Nephron (organoid): ENCODE data around the gene TFAP2B.

ENCODE experiments used
- H3K27ac Mint-ChIP-seq, 3 experiments: 2 replicates each; pipeline ENCODE4 v1.8.0; 2020; ENCODE audit warnings: mixed read lengths in 3 of 3, mild to moderate bottlenecking in 2 of 3, moderate library complexity in 1 of 3
- H3K27me3 Mint-ChIP-seq: 2 replicates; pipeline ENCODE4 v1.8.0; 2021; ENCODE audit warnings: low read depth, mild to moderate bottlenecking, moderate library complexity, mixed read lengths
- H3K36me3 Mint-ChIP-seq: 2 replicates; pipeline ENCODE4 v1.8.0; 2020; ENCODE audit warnings: low read depth, mixed read lengths
- H3K4me1 Mint-ChIP-seq: 2 replicates; pipeline ENCODE4 v1.8.0; 2020; ENCODE audit warnings: mixed read lengths
- H3K4me3 Mint-ChIP-seq, 3 experiments: 2 replicates each; pipeline ENCODE4 v1.8.0; 2020; ENCODE audit warnings: mild to moderate bottlenecking in 3 of 3, mixed read lengths in 3 of 3, moderate library complexity in 2 of 3
- H3K9me3 Mint-ChIP-seq: 2 replicates; pipeline ENCODE4 v1.8.0; 2020; ENCODE audit warnings: mixed read lengths
- TF ChIP-seq, protein P1 (sequence below), 3 experiments: fragments of 200-600 bp; sonication (generic); IDR thresholded peaks; one replicate each; pipeline ENCODE4 v1.5.0; 2021; ENCODE audit warnings: antibody characterized with exemption in 3 of 3; ENCODE audit not compliant: unreplicated experiment in 3 of 3

Gene TFAP2B

DNA sequence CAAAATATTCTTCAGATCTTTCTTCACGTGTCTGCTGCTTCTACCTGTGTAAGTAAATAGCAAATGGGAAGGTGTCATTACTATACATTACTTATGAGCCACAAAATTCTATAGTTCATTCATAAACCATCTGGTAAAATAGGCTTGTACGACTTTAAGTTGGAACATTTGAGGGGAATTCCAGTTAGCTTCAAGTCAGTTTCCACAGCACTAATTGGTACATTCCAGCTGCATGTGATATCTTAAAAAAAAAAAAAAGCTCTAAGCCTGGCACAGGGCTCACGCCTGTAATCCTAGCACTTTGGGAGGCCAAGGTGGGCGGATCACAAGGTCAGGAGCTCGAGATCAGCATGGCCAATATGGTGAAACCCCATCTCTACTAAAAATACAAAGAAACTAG is 23.1 kb upstream of the TFAP2B start:
- no peaks in the 10 kb centered on the region for H3K4me1 Mint-ChIP-seq
- TF ChIP-seq, protein P1, sequence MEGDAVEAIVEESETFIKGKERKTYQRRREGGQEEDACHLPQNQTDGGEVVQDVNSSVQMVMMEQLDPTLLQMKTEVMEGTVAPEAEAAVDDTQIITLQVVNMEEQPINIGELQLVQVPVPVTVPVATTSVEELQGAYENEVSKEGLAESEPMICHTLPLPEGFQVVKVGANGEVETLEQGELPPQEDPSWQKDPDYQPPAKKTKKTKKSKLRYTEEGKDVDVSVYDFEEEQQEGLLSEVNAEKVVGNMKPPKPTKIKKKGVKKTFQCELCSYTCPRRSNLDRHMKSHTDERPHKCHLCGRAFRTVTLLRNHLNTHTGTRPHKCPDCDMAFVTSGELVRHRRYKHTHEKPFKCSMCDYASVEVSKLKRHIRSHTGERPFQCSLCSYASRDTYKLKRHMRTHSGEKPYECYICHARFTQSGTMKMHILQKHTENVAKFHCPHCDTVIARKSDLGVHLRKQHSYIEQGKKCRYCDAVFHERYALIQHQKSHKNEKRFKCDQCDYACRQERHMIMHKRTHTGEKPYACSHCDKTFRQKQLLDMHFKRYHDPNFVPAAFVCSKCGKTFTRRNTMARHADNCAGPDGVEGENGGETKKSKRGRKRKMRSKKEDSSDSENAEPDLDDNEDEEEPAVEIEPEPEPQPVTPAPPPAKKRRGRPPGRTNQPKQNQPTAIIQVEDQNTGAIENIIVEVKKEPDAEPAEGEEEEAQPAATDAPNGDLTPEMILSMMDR (IDR thresholded peaks at IDR 0.05; ENCODE audit: unreplicated experiment in 3 of 3), result no peak
- H3K27me3 Mint-ChIP-seq, result peaks cover 18% of the 10 kb centered on the region
- H3K4me3 Mint-ChIP-seq, result no peak overlapping the region
- no peaks in the 10 kb centered on the region for H3K9me3 Mint-ChIP-seq
- H3K27ac Mint-ChIP-seq, result no peak overlapping the region
- no peaks in the 10 kb centered on the region for H3K36me3 Mint-ChIP-seq

- no peak overlapping the region for H3K27ac Mint-ChIP-seq
- H3K4me3 Mint-ChIP-seq, result no peak overlapping the region
- H3K9me3 Mint-ChIP-seq, result no peaks in the 10 kb centered on the region
- no peaks in the 10 kb centered on the region for H3K36me3 Mint-ChIP-seq
- H3K4me1 Mint-ChIP-seq, result no peaks in the 10 kb centered on the region
- TF ChIP-seq, protein P1 (IDR thresholded peaks at IDR 0.05; ENCODE audit: unreplicated experiment in 3 of 3), result no peak
- H3K27me3 Mint-ChIP-seq, result peaks cover 19% of the 10 kb centered on the region
These were observed 14.4 kb upstream of the TFAP2B start for GRCh38 chr6:50804283-50804682.

DNA sequence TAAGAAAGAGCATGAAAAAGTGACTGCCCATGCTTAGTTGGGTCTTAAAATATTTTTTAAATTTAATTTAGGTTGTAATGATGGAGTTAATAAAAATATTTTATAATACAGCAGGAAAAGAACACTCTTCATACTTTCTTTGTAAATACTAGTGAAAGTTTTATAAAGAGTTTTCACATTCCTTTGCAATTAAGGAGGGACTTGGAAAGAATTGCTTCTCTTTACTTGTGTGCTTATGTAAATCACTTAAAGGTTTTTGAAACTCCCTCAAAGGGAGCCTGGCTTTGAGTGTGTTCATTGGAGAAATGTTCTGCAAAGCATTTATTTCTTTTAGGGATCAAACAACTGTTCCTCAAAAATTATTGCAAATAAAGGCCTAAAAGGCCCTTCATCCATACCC is 11.6 kb upstream of the TFAP2B start:
- H3K4me1 Mint-ChIP-seq, result no peaks in the 10 kb centered on the region
- no peaks in the 10 kb centered on the region for H3K9me3 Mint-ChIP-seq
- H3K27me3 Mint-ChIP-seq, result peaks cover 30% of the 10 kb centered on the region
- TF ChIP-seq, protein P1 (IDR thresholded peaks at IDR 0.05; ENCODE audit: unreplicated experiment in 3 of 3), result no peak
- no peaks in the 10 kb centered on the region for H3K36me3 Mint-ChIP-seq
- H3K4me3 Mint-ChIP-seq, result no peak overlapping the region
- no peak overlapping the region for H3K27ac Mint-ChIP-seq

GRCh38 chr6:50815436-50816114 is 3.1 kb upstream of the TFAP2B start:
- no peak overlapping the region for H3K27ac Mint-ChIP-seq
- peaks cover 3% of the 10 kb centered on the region for H3K9me3 Mint-ChIP-seq
- TF ChIP-seq, protein P1 (IDR thresholded peaks at IDR 0.05; ENCODE audit: unreplicated experiment in 3 of 3), result peak in 2 of 3 experiments; percentile 51
- peaks cover 7% of the 10 kb centered on the region for H3K4me1 Mint-ChIP-seq
- H3K4me3 Mint-ChIP-seq, result peak overlapping the region; percentile 82 to 90 (median 87)
- H3K27me3 Mint-ChIP-seq, result peaks cover 89% of the 10 kb centered on the region
- H3K36me3 Mint-ChIP-seq, result no peaks in the 10 kb centered on the region

GRCh38 chr6:50816115-50816675 is 2.5 kb upstream of the TFAP2B start:
- H3K4me1 Mint-ChIP-seq, result peaks cover 7% of the 10 kb centered on the region
- no peaks in the 10 kb centered on the region for H3K36me3 Mint-ChIP-seq
- TF ChIP-seq, protein P1 (IDR thresholded peaks at IDR 0.05; ENCODE audit: unreplicated experiment in 3 of 3), result peak; percentile 81 to 92 (median 81)
- no peak overlapping the region for H3K27ac Mint-ChIP-seq
- H3K4me3 Mint-ChIP-seq, result peak overlapping the region; percentile 82 to 90 (median 87)
- peaks cover 89% of the 10 kb centered on the region for H3K27me3 Mint-ChIP-seq
- peaks cover 3% of the 10 kb centered on the region for H3K9me3 Mint-ChIP-seq
